ENCODE measurements around the gene PRKRA.

DNA sequence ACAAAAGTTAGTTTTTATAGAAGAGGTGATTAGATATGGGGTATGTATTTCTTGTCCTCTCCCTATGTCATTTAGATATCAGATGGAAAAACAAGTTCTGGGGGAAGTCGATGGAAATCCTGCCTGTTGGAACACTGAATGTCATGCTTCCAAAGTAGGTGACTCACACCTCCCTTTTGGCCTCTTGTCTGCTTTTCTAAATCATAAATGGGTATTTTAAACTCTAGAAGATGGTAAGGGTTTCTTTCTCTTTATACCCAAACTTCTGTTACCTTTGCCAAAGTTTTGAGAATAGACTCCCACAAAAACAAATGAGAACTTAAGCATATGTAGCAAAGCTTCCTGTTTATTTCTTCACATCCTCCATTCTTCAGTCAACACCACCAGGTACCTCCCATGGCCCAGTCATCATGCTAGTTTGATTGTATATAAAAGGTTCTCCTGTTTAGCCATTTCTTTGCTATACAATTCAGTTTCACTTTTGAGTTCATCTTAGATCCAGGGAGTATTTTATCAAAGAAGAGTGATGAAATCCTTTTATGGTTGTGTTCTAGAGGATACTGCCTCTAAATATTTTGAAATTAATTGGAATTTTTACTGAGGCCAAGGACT is 63.9 kb downstream of the PRKRA start:
- TF ChIP-seq BHLHE40 (IDR thresholded peaks at IDR 0.05; ENCODE audit: borderline replicate concordance) (no peak), NFRKB (IDR thresholded peaks at IDR 0.05) (no peak), ARNT (IDR thresholded peaks at IDR 0.05) (no peak), FOXA1 (IDR thresholded peaks at IDR 0.05) (no peak), SUZ12 (IDR thresholded peaks at IDR 0.05) (no peak), L3MBTL2 (conservative IDR thresholded peaks at IDR 0.05) (no peak)

Data from HEK293T (cell line).